ENCODE results near the gene LMF2.

- TF ChIP-seq CTCF (IDR thresholded peaks at IDR 0.05) (no peak; the same call in 1 of the 2 replicates), POLR2AphosphoS5 (IDR thresholded peaks at IDR 0.05; ENCODE audit: low read depth, low read length) (no peak), SIN3A (IDR thresholded peaks at IDR 0.05; ENCODE audit: borderline replicate concordance, insufficient read depth, low read depth, low read length) (no peak), TCF7L2 (IDR thresholded peaks at IDR 0.05; ENCODE audit: low read depth, low read length) (no peak)
These were observed 3.9 kb downstream of the LMF2 start for GRCh38 chr22:50503475-50504145.
